ENCODE results near the gene CXXC1. TPM values are rescaled to one million over a fixed set of nuclear protein-coding genes. Genes with fewer than 3 reads are reported as not detected.

CXXC1 gene
- total and polyA plus RNA-seq, 4 donors: 21.7 to 38.4 (median 30.0) TPM

DNA sequence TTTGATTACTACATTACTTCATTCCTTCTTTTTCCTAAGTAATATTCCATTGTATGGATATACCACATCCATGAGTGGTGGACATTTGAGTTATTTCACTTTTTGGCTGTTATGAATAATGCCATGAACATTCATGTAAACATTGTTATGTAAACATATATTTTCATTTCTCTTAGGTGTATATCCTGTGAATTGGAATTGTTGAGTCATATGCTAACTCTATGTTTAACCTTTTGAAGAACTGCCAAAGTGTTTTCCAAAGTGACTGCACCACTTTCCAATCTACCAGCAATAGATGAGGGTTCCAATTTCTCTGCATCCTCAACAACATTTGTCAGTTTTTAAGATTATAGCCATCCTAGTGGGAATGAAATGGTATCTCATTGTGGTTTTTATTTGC lies 42.7 kb upstream of the CXXC1 start (continued):
- TF ChIP-seq ZBTB33 (IDR thresholded peaks at IDR 0.05) (no peak), FOXA2 (IDR thresholded peaks at IDR 0.05) (no peak), JUND (IDR thresholded peaks at IDR 0.05) (no peak), RXRA (IDR thresholded peaks at IDR 0.05) (no peak), SP1 (IDR thresholded peaks at IDR 0.05) (no peak), EGR1 (IDR thresholded peaks at IDR 0.05; ENCODE audit: low read depth in 2 of 2) (no peak)

- no peak for DNase-seq (ENCODE audit: low spot score)
- H3K4me3 ChIP-seq (ENCODE audit: low read depth in 1 of 3, low read length in 3 of 3): no peak overlapping the region
- no peaks in the 10 kb centered on the region for H3K27me3 ChIP-seq (ENCODE audit: control insufficient read depth in 4 of 4, insufficient read depth in 4 of 4, low read length in 3 of 4)
- no peak overlapping the region for H3K27ac ChIP-seq (ENCODE audit: low read depth in 1 of 2, low read length in 2 of 2)
- no peak for TF ChIP-seq MAX (IDR thresholded peaks at IDR 0.05)
- no peak for TF ChIP-seq ZBTB33 (IDR thresholded peaks at IDR 0.05)
- TF ChIP-seq HNF4G (IDR thresholded peaks at IDR 0.05): no peak
- TF ChIP-seq RAD21 (IDR thresholded peaks at IDR 0.05): no peak
- no peak for TF ChIP-seq JUND (IDR thresholded peaks at IDR 0.05)
- no peak for TF ChIP-seq HNF4A (conservative IDR thresholded peaks at IDR 0.05)
- no peak for TF ChIP-seq YY1 (IDR thresholded peaks at IDR 0.05)
- TF ChIP-seq RXRA (IDR thresholded peaks at IDR 0.05): no peak
- no peak for TF ChIP-seq NR2F2 (IDR thresholded peaks at IDR 0.05)
- no peak for TF ChIP-seq FOXA2 (IDR thresholded peaks at IDR 0.05)
- no peak for TF ChIP-seq FOXA1 (IDR thresholded peaks at IDR 0.05)
- TF ChIP-seq, protein P1, sequence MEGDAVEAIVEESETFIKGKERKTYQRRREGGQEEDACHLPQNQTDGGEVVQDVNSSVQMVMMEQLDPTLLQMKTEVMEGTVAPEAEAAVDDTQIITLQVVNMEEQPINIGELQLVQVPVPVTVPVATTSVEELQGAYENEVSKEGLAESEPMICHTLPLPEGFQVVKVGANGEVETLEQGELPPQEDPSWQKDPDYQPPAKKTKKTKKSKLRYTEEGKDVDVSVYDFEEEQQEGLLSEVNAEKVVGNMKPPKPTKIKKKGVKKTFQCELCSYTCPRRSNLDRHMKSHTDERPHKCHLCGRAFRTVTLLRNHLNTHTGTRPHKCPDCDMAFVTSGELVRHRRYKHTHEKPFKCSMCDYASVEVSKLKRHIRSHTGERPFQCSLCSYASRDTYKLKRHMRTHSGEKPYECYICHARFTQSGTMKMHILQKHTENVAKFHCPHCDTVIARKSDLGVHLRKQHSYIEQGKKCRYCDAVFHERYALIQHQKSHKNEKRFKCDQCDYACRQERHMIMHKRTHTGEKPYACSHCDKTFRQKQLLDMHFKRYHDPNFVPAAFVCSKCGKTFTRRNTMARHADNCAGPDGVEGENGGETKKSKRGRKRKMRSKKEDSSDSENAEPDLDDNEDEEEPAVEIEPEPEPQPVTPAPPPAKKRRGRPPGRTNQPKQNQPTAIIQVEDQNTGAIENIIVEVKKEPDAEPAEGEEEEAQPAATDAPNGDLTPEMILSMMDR (IDR thresholded peaks at IDR 0.05; ENCODE audit: low read depth, low read length, missing input control): no peak
- H3K9ac ChIP-seq (ENCODE audit: low read depth in 1 of 2, low read length in 2 of 2): no peak overlapping the region
- no peaks in the 10 kb centered on the region for H3K9me3 ChIP-seq (ENCODE audit: control insufficient read depth in 4 of 4, low read length in 3 of 4)
- no peaks in the 10 kb centered on the region for H3K4me1 ChIP-seq (ENCODE audit: control insufficient read depth in 4 of 4, insufficient read depth in 4 of 4, low read length in 3 of 4)
- WGBS: 81% methylated on average over 3 of the region's 3 CpGs
- no peaks in the 10 kb centered on the region for H3K36me3 ChIP-seq (ENCODE audit: control insufficient read depth in 4 of 4, insufficient read depth in 3 of 4, low read depth in 1 of 4, low read length in 3 of 4)
Observed at GRCh38 chr18:50327983-50328382, 40.5 kb upstream of the CXXC1 start.

GRCh38 chr18:50320719-50321118 lies 33.2 kb upstream of the CXXC1 start:
- no peak overlapping the region for H3K9ac ChIP-seq (ENCODE audit: low read depth in 1 of 2, low read length in 2 of 2)
- TF ChIP-seq, protein P1 (IDR thresholded peaks at IDR 0.05; ENCODE audit: low read depth, low read length, missing input control): no peak
- no peaks in the 10 kb centered on the region for H3K4me1 ChIP-seq (ENCODE audit: control insufficient read depth in 4 of 4, insufficient read depth in 4 of 4, low read length in 3 of 4)
- no peaks in the 10 kb centered on the region for H3K9me3 ChIP-seq (ENCODE audit: control insufficient read depth in 4 of 4, low read length in 3 of 4)
- H3K4me3 ChIP-seq (ENCODE audit: low read depth in 1 of 3, low read length in 3 of 3): no peak overlapping the region
- WGBS: 89% methylated on average over 5 of the region's 5 CpGs
- no peak overlapping the region for H3K27ac ChIP-seq (ENCODE audit: low read depth in 1 of 2, low read length in 2 of 2)
- no peaks in the 10 kb centered on the region for H3K36me3 ChIP-seq (ENCODE audit: control insufficient read depth in 4 of 4, insufficient read depth in 3 of 4, low read depth in 1 of 4, low read length in 3 of 4)
- no peaks in the 10 kb centered on the region for H3K27me3 ChIP-seq (ENCODE audit: control insufficient read depth in 4 of 4, insufficient read depth in 4 of 4, low read length in 3 of 4)
- no peak for DNase-seq (ENCODE audit: low spot score)
